Skeletal muscle tissue (tissue), 4 donors: ENCODE results near the gene SOD1. TPM values are rescaled to one million over a fixed set of nuclear protein-coding genes. Genes with fewer than 3 reads are reported as not detected.
"Not testable (repeated sequence)": the region's sequence is repeated elsewhere in the genome, so short reads cannot be mapped to it uniquely, and the experiment has no call there.

Experiments used
- H3K27ac ChIP-seq: one replicate; pipeline ENCODE4 v1.7.0; 2013; ENCODE audit warnings: mild to moderate bottlenecking, low read depth, low read length, inconsistent platforms
- H3K27me3 ChIP-seq, 3 donors: one replicate each; pipeline ENCODE4 v1.7.0; 2013; ENCODE audit warnings: low read length in 3 of 3; ENCODE audit not compliant: control insufficient read depth in 3 of 3, insufficient read depth in 3 of 3
- H3K36me3 ChIP-seq, 3 donors: one replicate each; pipeline ENCODE4 v1.7.0; 2013; ENCODE audit warnings: low read length in 3 of 3; ENCODE audit not compliant: control insufficient read depth in 3 of 3, insufficient read depth in 3 of 3
- H3K4me1 ChIP-seq, 3 donors: one replicate each; pipeline ENCODE4 v1.7.0; 2013; ENCODE audit warnings: low read length in 3 of 3, mild to moderate bottlenecking in 3 of 3; ENCODE audit not compliant: control insufficient read depth in 3 of 3, insufficient read depth in 3 of 3
- H3K4me3 ChIP-seq, 3 donors: one replicate each; pipeline ENCODE4 v1.7.0; 2013; ENCODE audit warnings: low read length in 3 of 3
- H3K9ac ChIP-seq, 3 donors: one replicate each; pipeline ENCODE4 v1.7.0; 2013; ENCODE audit warnings: low read length in 3 of 3, mild to moderate bottlenecking in 3 of 3, moderate library complexity in 2 of 3, low read depth in 1 of 3
- H3K9me3 ChIP-seq, 3 donors: one replicate each; pipeline ENCODE4 v1.7.0; 2013; ENCODE audit warnings: low read length in 3 of 3; ENCODE audit not compliant: control insufficient read depth in 3 of 3
- total RNA-seq: library from RNA; depleted of rRNA; stranded (reverse); fragments of >200 nt; gene quantifications from one replicate; pipeline ENCODE4 v1.2.3, GENCODE V29; 2014
- donor health status: Osteomylitis.

Gene SOD1
- total RNA-seq, 1 donor from 2014 or later: 89.8 TPM

- H3K9me3 ChIP-seq, H3K27ac ChIP-seq, H3K9ac ChIP-seq, H3K4me3 ChIP-seq, H3K27me3 ChIP-seq: not testable (repeated sequence)
- Histone ChIP-seq H3K36me3 (peaks cover 23 to 59% (median 59%) of the 10 kb centered on the region in 3 donors), H3K4me1 (peaks cover 0 to 24% (median 15%) of the 10 kb centered on the region in 3 donors)
These were observed 6.4 kb downstream of the SOD1 start for GRCh38 chr21:31665869-31666268.

- peaks cover 0 to 21% (median 13%) of the 10 kb centered on the region in 3 donors for H3K4me1 ChIP-seq
- no peak overlapping the region for H3K4me3 ChIP-seq
- H3K9me3 ChIP-seq: no peaks in the 10 kb centered on the region
- no peaks in the 10 kb centered on the region for H3K27me3 ChIP-seq
- H3K27ac ChIP-seq: no peak overlapping the region
- peaks cover 23 to 64% (median 59%) of the 10 kb centered on the region in 3 donors for H3K36me3 ChIP-seq
- H3K9ac ChIP-seq: no peak overlapping the region
These were observed 7.0 kb downstream of the SOD1 start for GRCh38 chr21:31666445-31667010.

GRCh38 chr21:31667132-31667531 is 7.6 kb downstream of the SOD1 start:
- H3K4me3 ChIP-seq: no peak overlapping the region
- H3K9ac ChIP-seq: no peak overlapping the region
- peaks cover 26 to 64% (median 60%) of the 10 kb centered on the region in 3 donors for H3K36me3 ChIP-seq
- peaks cover 0 to 17% (median 7%) of the 10 kb centered on the region in 3 donors for H3K4me1 ChIP-seq
- H3K27me3 ChIP-seq: no peaks in the 10 kb centered on the region
- no peaks in the 10 kb centered on the region for H3K9me3 ChIP-seq
- H3K27ac ChIP-seq: no peak overlapping the region

GRCh38 chr21:31667639-31668038 is 8.1 kb downstream of the SOD1 start:
- H3K4me3 ChIP-seq: no peak overlapping the region
- no peak overlapping the region for H3K27ac ChIP-seq
- no peaks in the 10 kb centered on the region for H3K9me3 ChIP-seq
- H3K9ac ChIP-seq: no peak overlapping the region
- no peaks in the 10 kb centered on the region for H3K27me3 ChIP-seq
- H3K36me3 ChIP-seq: peaks cover 26 to 64% (median 58%) of the 10 kb centered on the region in 3 donors
- H3K4me1 ChIP-seq: peaks cover 0 to 13% (median 6%) of the 10 kb centered on the region in 3 donors

GRCh38 chr21:31668651-31669491 is 9.4 kb downstream of the SOD1 start:
- no peaks in the 10 kb centered on the region for H3K27me3 ChIP-seq
- H3K4me3 ChIP-seq: no peak overlapping the region
- no peak overlapping the region for H3K27ac ChIP-seq
- peaks cover 25 to 58% (median 51%) of the 10 kb centered on the region in 3 donors for H3K36me3 ChIP-seq
- peaks cover 0 to 10% (median under 1%) of the 10 kb centered on the region in 3 donors for H3K4me1 ChIP-seq
- no peak overlapping the region for H3K9ac ChIP-seq
- H3K9me3 ChIP-seq: no peaks in the 10 kb centered on the region

GRCh38 chr21:31670070-31670469 is 10.6 kb downstream of the SOD1 start:
- no peak overlapping the region for H3K27ac ChIP-seq
- H3K9me3 ChIP-seq: no peaks in the 10 kb centered on the region
- H3K4me3 ChIP-seq: no peak overlapping the region
- H3K4me1 ChIP-seq: peaks cover 0 to 6% (median 0%) of the 10 kb centered on the region in 3 donors
- no peak overlapping the region for H3K9ac ChIP-seq
- H3K27me3 ChIP-seq: no peaks in the 10 kb centered on the region
- peaks cover 20 to 52% (median 46%) of the 10 kb centered on the region in 3 donors for H3K36me3 ChIP-seq

- no peak overlapping the region for H3K4me3 ChIP-seq
- no peaks in the 10 kb centered on the region for H3K27me3 ChIP-seq
- no peak overlapping the region for H3K27ac ChIP-seq
- no peak overlapping the region for H3K9ac ChIP-seq
- no peaks in the 10 kb centered on the region for H3K9me3 ChIP-seq
- peaks cover 16 to 45% (median 38%) of the 10 kb centered on the region in 3 donors for H3K36me3 ChIP-seq
- H3K4me1 ChIP-seq: peaks cover 0 to 3% (median 0%) of the 10 kb centered on the region in 3 donors
These were observed 11.7 kb downstream of the SOD1 start for GRCh38 chr21:31671146-31671716.

GRCh38 chr21:31671931-31672330 is 12.4 kb downstream of the SOD1 start:
- no peak overlapping the region for H3K27ac ChIP-seq
- H3K27me3 ChIP-seq: no peaks in the 10 kb centered on the region
- H3K4me1 ChIP-seq: peaks cover 0 to under 1% (median 0%) of the 10 kb centered on the region in 3 donors
- no peak overlapping the region for H3K4me3 ChIP-seq
- peaks cover 14 to 38% (median 33%) of the 10 kb centered on the region in 3 donors for H3K36me3 ChIP-seq
- no peak overlapping the region for H3K9ac ChIP-seq
- H3K9me3 ChIP-seq: no peaks in the 10 kb centered on the region

- peaks cover 5 to 28% (median 19%) of the 10 kb centered on the region in 3 donors for H3K36me3 ChIP-seq
- no peaks in the 10 kb centered on the region for H3K4me1 ChIP-seq
- H3K27me3 ChIP-seq: no peaks in the 10 kb centered on the region
- H3K9ac ChIP-seq: no peak overlapping the region
- no peak overlapping the region for H3K4me3 ChIP-seq
- H3K9me3 ChIP-seq: no peaks in the 10 kb centered on the region
- no peak overlapping the region for H3K27ac ChIP-seq
These were observed 13.9 kb downstream of the SOD1 start for GRCh38 chr21:31673321-31673912.
